IMR-90 (cell line): ENCODE results near the gene HDAC7.

ENCODE experiments used
- BHLHE40 ChIP-seq: fragments of 150-350 bp; IDR thresholded peaks from 2 replicates; pipeline ENCODE4 v1.6.1; 2016; ENCODE audit warnings: mild to moderate bottlenecking, low read depth, low read length
- CEBPB ChIP-seq: IDR thresholded peaks from 2 replicates; pipeline ENCODE4 v1.6.1; 2012; ENCODE audit warnings: low read depth, low read length, improper control_type of control experiment
- CHD1 ChIP-seq: IDR thresholded peaks from 2 replicates; pipeline ENCODE4 v1.6.1; 2012; ENCODE audit warnings: low read depth, low read length, improper control_type of control experiment
- CTCF ChIP-seq: conservative IDR thresholded peaks from 2 replicates; pipeline ENCODE4 v1.5.1; 2012; ENCODE audit warnings: mild to moderate bottlenecking, low read depth, low read length, improper control_type of control experiment
- ELK1 ChIP-seq: fragments of 150-350 bp; IDR thresholded peaks from 2 replicates; pipeline ENCODE4 v1.6.1; 2016; ENCODE audit warnings: low read depth, mild to moderate bottlenecking, low read length, moderate library complexity, borderline replicate concordance
- MAFK ChIP-seq: IDR thresholded peaks from 2 replicates; pipeline ENCODE4 v1.6.1; 2012; ENCODE audit warnings: low read depth, low read length, improper control_type of control experiment
- MXI1 ChIP-seq: IDR thresholded peaks from 2 replicates; pipeline ENCODE4 v1.6.1; 2012; ENCODE audit warnings: low read depth, mild to moderate bottlenecking, low read length, moderate library complexity, borderline replicate concordance
- NFE2L2 ChIP-seq: fragments of 150-350 bp; IDR thresholded peaks from 2 replicates; pipeline ENCODE4 v1.6.1; 2016; ENCODE audit warnings: low read depth, mild to moderate bottlenecking, low read length
- POLR2A ChIP-seq: IDR thresholded peaks from 2 replicates; pipeline ENCODE4 v1.6.1; 2012; ENCODE audit warnings: mild to moderate bottlenecking, low read depth, low read length
- RAD21 ChIP-seq: IDR thresholded peaks from 2 replicates; pipeline ENCODE4 v1.6.1; 2012; ENCODE audit warnings: low read length, improper control_type of control experiment
- RCOR1 ChIP-seq: IDR thresholded peaks from 2 replicates; pipeline ENCODE4 v1.6.1; 2012; ENCODE audit warnings: mild to moderate bottlenecking, low read length, improper control_type of control experiment; ENCODE audit not compliant: insufficient replicate concordance
- RFX5 ChIP-seq: IDR thresholded peaks from 2 replicates; pipeline ENCODE4 v1.8.0; 2012; ENCODE audit warnings: low read depth, mild to moderate bottlenecking, low read length, moderate library complexity
- SMC3 ChIP-seq: fragments of 150-350 bp; IDR thresholded peaks from 2 replicates; pipeline ENCODE4 v1.6.1; 2016; ENCODE audit warnings: low read depth, mild to moderate bottlenecking, antibody characterized with exemption, low read length, moderate library complexity
- USF2 ChIP-seq: fragments of 150-350 bp; IDR thresholded peaks from 2 replicates; pipeline ENCODE4 v1.6.1; 2017; ENCODE audit warnings: mild to moderate bottlenecking, antibody characterized with exemption, low read length, low read depth

GRCh38 chr12:47840571-47840970 lies 20.9 kb upstream of the HDAC7 start:
- TF ChIP-seq CTCF, result no peak
- no peak for TF ChIP-seq MAFK
- no peak for TF ChIP-seq RFX5
- TF ChIP-seq CHD1, result no peak
- no peak for TF ChIP-seq POLR2A
- no peak for TF ChIP-seq ELK1
- TF ChIP-seq BHLHE40, result no peak
- no peak for TF ChIP-seq NFE2L2
- no peak for TF ChIP-seq MXI1
- no peak for TF ChIP-seq RAD21
- TF ChIP-seq RCOR1, result no peak
- TF ChIP-seq SMC3, result no peak
- no peak for TF ChIP-seq CEBPB
- TF ChIP-seq USF2, result no peak
